OCI-LY3 (cell line): Measurements from ENCODE around the gene FAM53B.

Source experiments
- H2AFZ ChIP-seq: fragments of 200-600, 300-600 bp; shearing (Covaris generic); 2 replicates; pipeline ENCODE4 v1.6.0; 2014; ENCODE audit warnings: antibody characterized with exemption, low read depth, low read length
- H3K27ac ChIP-seq: fragments of 200-600, 300-600 bp; sonication (generic); 2 replicates; pipeline ENCODE4 v1.5.1; 2014; ENCODE audit warnings: mild to moderate bottlenecking, low read length, moderate library complexity, mixed read lengths
- H3K27me3 ChIP-seq: fragments of 200-600, 300-600 bp; sonication (generic); 2 replicates; pipeline ENCODE4 v1.6.1; 2014; ENCODE audit warnings: low read depth, low read length, mixed read lengths
- H3K36me3 ChIP-seq: fragments of 200-600, 300-600 bp; sonication (generic); replicated peaks from 2 replicates; pipeline ENCODE3; 2014; ENCODE audit warnings: low read depth, low read length, mixed read lengths
- H3K4me1 ChIP-seq: fragments of 300-600, 200-600 bp; sonication (generic); 2 replicates; pipeline ENCODE4 v1.6.1; 2014; ENCODE audit warnings: low read length, mixed read lengths
- H3K4me2 ChIP-seq: fragments of 200-600, 300-600 bp; sonication (generic); 2 replicates; pipeline ENCODE4 v1.6.1; 2014; ENCODE audit warnings: low read length, mixed read lengths
- H3K4me3 ChIP-seq: fragments of 300-600, 200-600 bp; sonication (generic); 2 replicates; pipeline ENCODE4 v1.5.1; 2014; ENCODE audit warnings: antibody characterized with exemption, mild to moderate bottlenecking, low read length, moderate library complexity
- H3K79me2 ChIP-seq: fragments of 300-600, 200-600 bp; shearing (Covaris generic); 2 replicates; pipeline ENCODE4 v1.6.1; 2014; ENCODE audit warnings: mild to moderate bottlenecking, low read length, mixed read lengths
- H3K9ac ChIP-seq: fragments of 300-600, 200-600 bp; shearing (Covaris generic); 2 replicates; pipeline ENCODE4 v1.6.0; 2014; ENCODE audit warnings: mild to moderate bottlenecking, low read length, moderate library complexity
- H3K9me3 ChIP-seq: fragments of 200-600, 300-600 bp; shearing (Covaris generic); 2 replicates; pipeline ENCODE4 v1.6.1; 2014; ENCODE audit warnings: low read length, mixed read lengths; ENCODE audit not compliant: insufficient read depth
- H4K20me1 ChIP-seq: fragments of 200-600, 300-600 bp; sonication (generic); 2 replicates; pipeline ENCODE4 v1.6.1; 2016; ENCODE audit warnings: low read length, mixed read lengths; ENCODE audit not compliant: insufficient read depth
- EZH2phosphoT487 ChIP-seq: fragments of 200-600 bp; shearing (Covaris generic); IDR thresholded peaks from 2 replicates; pipeline ENCODE4 v1.6.1; 2018; ENCODE audit warnings: antibody characterized with exemption, mixed run types, low read depth
- TF ChIP-seq, protein P1 (sequence below): fragments of 200-600, 300-600 bp; sonication (generic); IDR thresholded peaks from 2 replicates; pipeline ENCODE4 v1.5.1; 2014; ENCODE audit warnings: antibody characterized with exemption, low read length, low read depth

FAM53B gene

DNA sequence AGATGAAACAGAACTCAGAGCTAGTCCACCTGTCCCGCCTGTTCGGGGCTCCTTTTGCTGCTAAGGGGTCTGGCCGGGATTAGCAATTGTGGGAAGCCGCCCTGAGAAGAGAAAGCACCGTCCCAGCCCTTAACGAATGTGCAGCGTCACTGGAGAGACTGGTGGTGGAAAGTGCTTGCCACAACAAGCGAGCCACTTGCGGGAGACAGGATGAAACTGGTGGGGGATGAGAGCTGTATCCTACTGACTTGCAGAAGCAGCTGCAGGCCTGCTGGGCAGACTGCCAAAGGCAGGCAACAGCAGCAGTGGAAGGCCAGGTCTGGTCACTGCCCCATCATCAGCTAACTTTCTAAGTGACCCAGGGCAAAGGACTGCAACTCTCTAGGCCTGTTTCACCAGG is 95.4 kb downstream of the FAM53B start:
- peaks cover 6% of the 10 kb centered on the region; the same call in 1 of the 2 replicates for H3K79me2 ChIP-seq
- H3K9ac ChIP-seq = no peak overlapping the region
- no peak overlapping the region for H3K4me3 ChIP-seq
- H4K20me1 ChIP-seq = peaks cover 53% of the 10 kb centered on the region
- H3K4me1 ChIP-seq = peaks cover 33% of the 10 kb centered on the region
- no peak for TF ChIP-seq EZH2phosphoT487
- TF ChIP-seq, protein P1, sequence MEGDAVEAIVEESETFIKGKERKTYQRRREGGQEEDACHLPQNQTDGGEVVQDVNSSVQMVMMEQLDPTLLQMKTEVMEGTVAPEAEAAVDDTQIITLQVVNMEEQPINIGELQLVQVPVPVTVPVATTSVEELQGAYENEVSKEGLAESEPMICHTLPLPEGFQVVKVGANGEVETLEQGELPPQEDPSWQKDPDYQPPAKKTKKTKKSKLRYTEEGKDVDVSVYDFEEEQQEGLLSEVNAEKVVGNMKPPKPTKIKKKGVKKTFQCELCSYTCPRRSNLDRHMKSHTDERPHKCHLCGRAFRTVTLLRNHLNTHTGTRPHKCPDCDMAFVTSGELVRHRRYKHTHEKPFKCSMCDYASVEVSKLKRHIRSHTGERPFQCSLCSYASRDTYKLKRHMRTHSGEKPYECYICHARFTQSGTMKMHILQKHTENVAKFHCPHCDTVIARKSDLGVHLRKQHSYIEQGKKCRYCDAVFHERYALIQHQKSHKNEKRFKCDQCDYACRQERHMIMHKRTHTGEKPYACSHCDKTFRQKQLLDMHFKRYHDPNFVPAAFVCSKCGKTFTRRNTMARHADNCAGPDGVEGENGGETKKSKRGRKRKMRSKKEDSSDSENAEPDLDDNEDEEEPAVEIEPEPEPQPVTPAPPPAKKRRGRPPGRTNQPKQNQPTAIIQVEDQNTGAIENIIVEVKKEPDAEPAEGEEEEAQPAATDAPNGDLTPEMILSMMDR = no peak
- H3K4me2 ChIP-seq = no peak overlapping the region
- no peak overlapping the region for H3K27ac ChIP-seq
- no peaks in the 10 kb centered on the region for H3K9me3 ChIP-seq
- H3K36me3 ChIP-seq = no peaks in the 10 kb centered on the region
- no peak overlapping the region for H2AFZ ChIP-seq
- no peaks in the 10 kb centered on the region for H3K27me3 ChIP-seq

DNA sequence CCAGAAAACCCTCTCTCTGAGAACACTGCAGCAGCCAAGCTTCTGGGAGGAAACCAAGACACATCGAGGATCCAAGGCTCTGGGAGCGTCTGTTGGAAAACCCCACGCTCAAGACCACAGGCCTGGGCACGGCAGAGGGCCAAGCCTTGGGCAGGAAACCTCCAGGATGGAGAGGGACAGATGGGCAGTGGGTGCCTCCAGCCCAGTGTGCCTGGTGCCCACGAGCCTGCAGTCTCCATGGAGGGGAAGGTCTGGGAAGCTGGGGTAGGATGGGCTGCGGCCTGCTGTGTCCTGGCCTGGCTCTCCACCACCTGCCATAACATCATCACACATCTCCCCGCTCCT is 96.1 kb downstream of the FAM53B start:
- Histone ChIP-seq H3K9me3 (no peaks in the 10 kb centered on the region), H2AFZ (no peak overlapping the region), H3K4me2 (no peak overlapping the region), H3K9ac (no peak overlapping the region), H3K27ac (no peak overlapping the region), H3K4me3 (no peak overlapping the region), H3K4me1 (peaks cover 33% of the 10 kb centered on the region), H3K27me3 (no peaks in the 10 kb centered on the region), H4K20me1 (peaks cover 54% of the 10 kb centered on the region), H3K79me2 (peaks cover 6% of the 10 kb centered on the region; the same call in 1 of the 2 replicates), H3K36me3 (no peaks in the 10 kb centered on the region)
- no peak for TF ChIP-seq EZH2phosphoT487
- TF ChIP-seq, protein P1 = no peak

DNA sequence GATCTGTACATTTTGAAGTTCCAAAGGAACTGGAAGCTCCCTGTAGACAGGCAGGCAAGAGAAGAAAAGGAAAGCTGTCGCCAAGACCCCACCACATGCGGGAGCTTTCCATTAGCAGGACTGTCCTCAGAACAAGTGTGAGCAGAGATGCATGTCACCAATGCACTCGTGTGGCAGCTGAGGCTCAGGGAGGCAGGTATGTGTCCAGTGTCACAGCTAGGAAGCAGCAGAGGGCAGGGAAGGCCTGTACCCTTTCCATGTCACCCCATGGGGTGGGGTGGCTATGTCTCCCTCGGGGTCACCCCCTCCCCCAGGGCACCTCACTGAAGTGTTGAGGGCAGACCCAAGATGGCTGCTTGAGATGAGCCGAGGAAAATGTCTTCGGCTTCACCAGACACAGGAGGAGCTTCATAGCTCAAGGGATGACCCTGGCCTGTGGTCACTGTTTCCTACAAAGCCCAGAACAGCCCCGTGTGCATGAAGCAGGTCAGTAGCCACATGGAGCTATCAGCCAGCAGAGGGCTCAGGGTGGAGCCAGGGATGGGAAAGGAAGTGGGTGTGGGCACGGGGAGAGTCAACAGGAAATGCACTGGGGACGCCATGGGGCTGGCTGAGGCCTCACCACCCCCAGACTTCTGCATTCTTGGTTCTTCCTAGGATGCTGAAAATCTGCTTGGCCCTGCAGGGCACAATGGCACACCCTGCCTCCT is 96.6 kb downstream of the FAM53B start:
- H3K27me3 ChIP-seq = no peaks in the 10 kb centered on the region
- H3K79me2 ChIP-seq = peaks cover 6% of the 10 kb centered on the region; the same call in 1 of the 2 replicates
- H2AFZ ChIP-seq = no peak overlapping the region
- H4K20me1 ChIP-seq = peaks cover 51% of the 10 kb centered on the region
- TF ChIP-seq EZH2phosphoT487 = no peak
- TF ChIP-seq, protein P1 = no peak
- H3K9me3 ChIP-seq = no peaks in the 10 kb centered on the region
- H3K27ac ChIP-seq = no peak overlapping the region
- H3K4me1 ChIP-seq = peaks cover 33% of the 10 kb centered on the region
- no peak overlapping the region for H3K4me2 ChIP-seq
- no peak overlapping the region for H3K4me3 ChIP-seq
- no peak overlapping the region for H3K9ac ChIP-seq
- no peaks in the 10 kb centered on the region for H3K36me3 ChIP-seq

DNA sequence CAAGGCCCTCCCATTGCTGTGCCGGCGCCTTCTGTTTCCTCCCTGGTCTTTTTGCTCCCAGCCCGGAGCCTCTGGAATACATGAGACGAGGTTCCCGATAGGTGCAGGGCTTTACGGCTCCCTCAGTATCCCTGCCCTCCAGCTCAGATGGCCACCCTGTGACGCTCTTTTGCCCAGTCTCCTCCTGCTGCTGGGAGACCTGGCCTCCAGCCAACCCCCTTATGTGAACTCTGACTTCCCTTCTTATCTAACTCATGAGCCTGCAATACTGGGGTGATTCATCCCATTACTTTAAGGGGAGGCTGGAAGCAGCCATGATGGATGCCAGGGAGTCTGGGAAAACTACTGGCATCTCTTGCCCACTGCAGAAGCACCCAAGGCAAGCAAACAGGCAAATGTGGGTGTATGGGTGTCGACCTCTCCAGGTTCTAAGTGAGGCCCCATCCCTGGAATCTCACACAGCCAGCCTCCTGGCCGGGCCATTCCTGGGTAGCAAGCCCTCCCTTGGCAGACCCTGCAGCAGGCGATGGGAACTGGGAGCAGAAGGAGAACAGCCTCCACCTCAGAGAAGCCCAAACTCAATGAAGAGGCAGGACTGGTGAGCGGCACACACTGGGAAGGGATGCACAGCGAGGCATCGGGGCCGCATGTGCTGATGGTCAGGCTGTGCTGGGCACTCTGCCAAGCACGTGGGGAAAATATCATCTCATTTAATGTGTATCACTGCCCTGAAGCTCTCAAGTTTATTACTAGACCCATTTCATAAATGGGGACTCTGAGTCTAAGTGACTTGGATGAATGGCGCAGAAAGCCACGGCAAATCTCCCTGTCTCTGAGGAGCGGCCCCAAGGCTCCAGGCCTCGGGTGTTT is 97.5 kb downstream of the FAM53B start:
- H3K9me3 ChIP-seq = no peaks in the 10 kb centered on the region
- H3K4me1 ChIP-seq = peaks cover 33% of the 10 kb centered on the region
- no peak overlapping the region for H3K4me2 ChIP-seq

More for the DNA sequence above, 97.5 kb downstream of the FAM53B start:
- Histone ChIP-seq H3K27me3 (no peaks in the 10 kb centered on the region), H3K9ac (no peak overlapping the region), H2AFZ (no peak overlapping the region), H3K36me3 (peaks cover 3% of the 10 kb centered on the region), H3K4me3 (no peak overlapping the region), H4K20me1 (peaks cover 55% of the 10 kb centered on the region), H3K79me2 (peaks cover 10% of the 10 kb centered on the region; the same call in 1 of the 2 replicates), H3K27ac (no peak overlapping the region)
- no peak for TF ChIP-seq EZH2phosphoT487
- TF ChIP-seq, protein P1 = no peak
